HCT116 (cell line): ENCODE results near the gene EPS8L2. TPM values are rescaled to one million over a fixed set of nuclear protein-coding genes. Genes with fewer than 3 reads are reported as not detected.
"Not testable (repeated sequence)": the region's sequence is repeated elsewhere in the genome, so short reads cannot be mapped to it uniquely, and the experiment has no call there.

ENCODE experiments used
- ATAC-seq: fragments of 200-7000 bp; cut with Tn5 transposase; 2 replicates; pipeline ENCODE4 v1.9.1; 2020; ENCODE audit warnings: mild to moderate bottlenecking, moderate library complexity
- BruUV-seq: library from RNA; stranded (reverse); fragments of 400-500 nt; replicated peaks from 2 replicates; lab custom pipeline; 2021; lab: Mats Ljungman, UMichigan
- CTCF ChIA-PET: fragments of 300-600 bp; sonication (Branson Sonifier 250); formaldehyde crosslinking; loops from one replicate; lab custom pipeline; 2021; ENCODE audit warnings: antibody characterized with exemption; lab: Charles Lee
- POLR2A ChIA-PET: fragments of 300-600, 350-600 bp; sonication (Branson Sonifier 250); formaldehyde crosslinking; loops from one replicate; lab custom pipeline; 2021; ENCODE audit warnings: antibody characterized with exemption; lab: Charles Lee
- RAD21 ChIA-PET, 2 experiments: fragments of 300-600 bp; sonication (Branson Sonifier 250); formaldehyde crosslinking; loops; one replicate each; lab custom pipeline; 2023; ENCODE audit warnings: low total read pairs in 2 of 2; ENCODE audit not compliant: uncharacterized antibody in 2 of 2, unreplicated experiment in 2 of 2, low non-redundant PET in 1 of 2; lab: Charles Lee
- DNase-seq: peaks from one replicate; pipeline ENCODE4 v3.0.0-alpha.2; 2010; ENCODE audit warnings: low read depth, low spot score
- H2AFZ ChIP-seq: fragments of 200-600 bp; shearing (Covaris generic), sonication (generic); 2 replicates; pipeline ENCODE4 v1.6.1; 2017; ENCODE audit warnings: low read depth, mixed run types, mixed read lengths, antibody characterized with exemption, low read length; ENCODE audit not compliant: poor library complexity, severe bottlenecking
- H3K27ac ChIP-seq: 2 replicates; pipeline ENCODE4 v1.5.1; 2012; ENCODE audit warnings: low read depth, low read length
- H3K27me3 ChIP-seq: fragments of 200-600 bp; sonication (generic); 2 replicates; pipeline ENCODE4 v1.6.1; 2016; ENCODE audit warnings: mixed run types, low read length, mixed read lengths; ENCODE audit not compliant: insufficient read depth
- H3K36me3 ChIP-seq, 2 experiments: fragments of 200-500 bp in 1 of 2; fragments of 200-600 bp in 1 of 2; sonication (Bioruptor generic) in 1 of 2; sonication (generic) in 1 of 2; 2 replicates each; pipeline versions ENCODE4 v1.5.1 to v1.6.1; 2014 to 2016; ENCODE audit warnings: low read length in 2 of 2, inconsistent platforms in 1 of 2, mixed read lengths in 1 of 2, mixed run types in 1 of 2; ENCODE audit not compliant: insufficient read depth in 2 of 2, control insufficient read depth in 1 of 2
- H3K4me1 ChIP-seq, 2 experiments: fragments of 200-600 bp in 1 of 2; sonication (generic) in 1 of 2; 2 replicates each; pipeline versions ENCODE4 v1.5.1 to v1.6.1; 2012 to 2017; ENCODE audit warnings: low read length in 2 of 2, inconsistent platforms in 1 of 2, mild to moderate bottlenecking in 1 of 2, mixed read lengths in 1 of 2, mixed run types in 1 of 2, moderate library complexity in 1 of 2; ENCODE audit not compliant: insufficient read depth in 2 of 2, control insufficient read depth in 1 of 2
- H3K4me2 ChIP-seq: fragments of 200-600 bp; sonication (generic); 2 replicates; pipeline ENCODE4 v1.6.1; 2017; ENCODE audit warnings: mixed run types, low read length, mixed read lengths
- H3K4me3 ChIP-seq, 2 experiments: fragments of 200-600 bp in 1 of 2; sonication (generic) in 1 of 2; replicated peaks in 1 of 2; 2 replicates each; pipeline ENCODE4 v1.5.1; 2011 to 2016; ENCODE audit warnings: low read length in 2 of 2, control low read depth in 1 of 2, low read depth in 1 of 2, mild to moderate bottlenecking in 1 of 2, mixed read lengths in 1 of 2, mixed run types in 1 of 2
- H3K79me2 ChIP-seq: fragments of 200-600 bp; sonication (generic); 2 replicates; pipeline ENCODE4 v1.6.1; 2017; ENCODE audit warnings: mild to moderate bottlenecking, mixed run types, low read length, moderate library complexity, mixed read lengths; ENCODE audit not compliant: insufficient read depth
- H3K9ac ChIP-seq: fragments of 200-600 bp; sonication (generic); 2 replicates; pipeline ENCODE4 v1.6.1; 2016; ENCODE audit warnings: low read length, mixed read lengths
- H3K9me2 ChIP-seq: fragments of 200-600 bp; sonication (generic), shearing (Covaris generic); 2 replicates; pipeline ENCODE4 v1.6.1; 2017; ENCODE audit warnings: mixed run types, mild to moderate bottlenecking, moderate library complexity; ENCODE audit not compliant: insufficient read depth
- H3K9me3 ChIP-seq, 2 experiments: fragments of 200-500 bp in 1 of 2; fragments of 200-600 bp in 1 of 2; sonication (Bioruptor generic) in 1 of 2; sonication (generic) in 1 of 2; 2 replicates each; pipeline ENCODE4 v1.6.1; 2014 to 2017; ENCODE audit warnings: low read length in 2 of 2, mixed read lengths in 2 of 2, inconsistent platforms in 1 of 2, low read depth in 1 of 2, mild to moderate bottlenecking in 1 of 2, mixed run types in 1 of 2, moderate library complexity in 1 of 2; ENCODE audit not compliant: control insufficient read depth in 1 of 2, insufficient read depth in 1 of 2
- H4K20me1 ChIP-seq: fragments of 200-600 bp; sonication (generic), shearing (Covaris generic); 2 replicates; pipeline ENCODE4 v1.6.1; 2017; ENCODE audit warnings: mixed run types, mild to moderate bottlenecking, moderate library complexity; ENCODE audit not compliant: insufficient read depth
- CBX3 ChIP-seq: IDR thresholded peaks from 2 replicates; pipeline ENCODE4 v1.6.1; 2012; ENCODE audit warnings: low read depth
- CEBPB ChIP-seq: IDR thresholded peaks from 2 replicates; pipeline ENCODE4 v1.6.1; 2012; ENCODE audit warnings: low read depth
- CTCF ChIP-seq, 3 experiments: fragments of 200-600 bp in 1 of 3; sonication (generic) in 1 of 3; IDR thresholded peaks in 2 of 3; conservative IDR thresholded peaks in 1 of 3; 2 replicates each; pipeline ENCODE4 v1.5.1; 2012 to 2017; ENCODE audit warnings: low read depth in 2 of 3, low read length in 2 of 3, antibody characterized with exemption in 1 of 3, borderline replicate concordance in 1 of 3, control low read depth in 1 of 3, mild to moderate bottlenecking in 1 of 3, mixed read lengths in 1 of 3, mixed run types in 1 of 3, moderate library complexity in 1 of 3; ENCODE audit not compliant: insufficient read depth in 1 of 3
- EGR1 ChIP-seq: IDR thresholded peaks from 2 replicates; pipeline ENCODE4 v1.6.1; 2012; ENCODE audit warnings: low read depth
- ELF1 ChIP-seq: IDR thresholded peaks from 2 replicates; pipeline ENCODE4 v1.6.1; 2012; ENCODE audit warnings: low read depth, borderline replicate concordance
- EZH2 ChIP-seq: fragments of 200-600 bp; sonication (generic); IDR thresholded peaks from 2 replicates; pipeline ENCODE4 v1.6.1; 2017; ENCODE audit warnings: antibody characterized with exemption, mixed run types
- POLR2A ChIP-seq: IDR thresholded peaks from 2 replicates; pipeline ENCODE4 v1.7.0; 2011; ENCODE audit warnings: borderline replicate concordance; ENCODE audit not compliant: insufficient read depth, insufficient read length; ENCODE audit errors: extremely low read depth
- POLR2AphosphoS5 ChIP-seq: IDR thresholded peaks from 2 replicates; pipeline ENCODE4 v1.6.1; 2011; ENCODE audit warnings: mild to moderate bottlenecking, low read depth, low read length, moderate library complexity
- RAD21 ChIP-seq: IDR thresholded peaks from 2 replicates; pipeline ENCODE4 v1.6.1; 2012; ENCODE audit warnings: low read depth, mild to moderate bottlenecking
- SP1 ChIP-seq: IDR thresholded peaks from 2 replicates; pipeline ENCODE4 v1.6.1; 2012; ENCODE audit warnings: low read depth
- SRF ChIP-seq: IDR thresholded peaks from 2 replicates; pipeline ENCODE4 v1.6.1; 2012; ENCODE audit warnings: low read depth
- TCF7L2 ChIP-seq: IDR thresholded peaks from 2 replicates; pipeline ENCODE4 v1.7.0; 2011; ENCODE audit warnings: borderline replicate concordance, inconsistent platforms; ENCODE audit not compliant: insufficient read depth, insufficient read length; ENCODE audit errors: extremely low read depth
- YY1 ChIP-seq: IDR thresholded peaks from 2 replicates; pipeline ENCODE4 v1.6.1; 2011; ENCODE audit warnings: low read length, low read depth, moderate library complexity, mild to moderate bottlenecking; ENCODE audit not compliant: insufficient replicate concordance; ENCODE audit errors: extremely low read depth
- ZBTB33 ChIP-seq: IDR thresholded peaks from 2 replicates; pipeline ENCODE4 v1.6.1; 2011; ENCODE audit warnings: mild to moderate bottlenecking, low read length, moderate library complexity; ENCODE audit not compliant: insufficient replicate concordance; ENCODE audit errors: extremely low read depth
- ZNF274 ChIP-seq: fragments of 200-500 bp; sonication (Bioruptor generic); IDR thresholded peaks from 2 replicates; pipeline ENCODE4 v1.6.1; 2014; ENCODE audit warnings: mild to moderate bottlenecking, low read depth, low read length, inconsistent platforms
- intact Hi-C: fragments of 100-400 bp; cut with micrococcal nuclease; formaldehyde crosslinking; loops from 2 replicates; pipeline ENCODE4 v1.10.0; 2022
- total RNA-seq: library from RNA; stranded (reverse); gene quantifications from one replicate; pipeline ENCODE4 v1.2.1, GENCODE V29; 2021; ENCODE audit not compliant: unreplicated experiment
- TF ChIP-seq, protein P1 (sequence below): IDR thresholded peaks from 2 replicates; pipeline ENCODE4 v1.6.1; 2012

EPS8L2 gene
- total RNA-seq, 1 experiment from 2014 or later, result 157 TPM

DNA sequence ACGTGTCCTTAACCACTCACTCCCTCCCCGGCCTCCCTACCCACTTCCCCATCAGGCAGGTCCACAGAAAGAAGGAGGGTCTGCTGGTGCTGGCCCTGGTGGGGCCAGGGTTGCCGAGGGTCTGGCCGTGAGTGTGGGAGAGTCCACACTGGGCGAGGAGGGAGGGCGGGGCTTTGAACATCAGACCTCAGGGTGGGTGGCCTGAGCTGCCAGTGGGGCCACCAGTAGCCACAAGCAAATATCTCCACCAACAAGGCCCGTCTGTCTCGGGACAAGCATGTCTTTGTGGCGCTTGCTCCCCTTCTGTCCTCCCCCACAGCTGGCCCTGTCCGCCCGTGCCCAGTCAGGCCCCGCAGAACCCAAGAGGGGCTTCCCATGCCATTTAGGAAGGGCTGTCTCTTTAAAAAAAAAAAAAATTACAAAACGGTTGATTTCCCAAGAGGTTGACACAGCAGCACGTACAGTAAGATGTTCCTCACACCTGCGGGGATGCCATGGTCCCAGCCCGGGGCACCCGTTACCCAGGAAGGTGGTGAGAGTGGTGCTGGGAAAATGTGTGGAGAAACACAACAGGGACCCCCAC is 23.6 kb downstream of the EPS8L2 start (continued):
- TF ChIP-seq SP1 (no peak), TCF7L2 (no peak), ZNF274 (no peak), RAD21 (no peak), SRF (no peak), CTCF (IDR thresholded peaks at IDR 0.05 in 2 of 3, conservative IDR thresholded peaks at IDR 0.05 in 1 of 3; ENCODE audit: borderline replicate concordance in 1 of 3, insufficient read depth in 1 of 3, low read depth in 2 of 3, low read length in 2 of 3) (no peak), ELF1 (no peak)
- TF ChIP-seq, protein P1, sequence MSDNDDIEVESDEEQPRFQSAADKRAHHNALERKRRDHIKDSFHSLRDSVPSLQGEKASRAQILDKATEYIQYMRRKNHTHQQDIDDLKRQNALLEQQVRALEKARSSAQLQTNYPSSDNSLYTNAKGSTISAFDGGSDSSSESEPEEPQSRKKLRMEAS, result no peak

DNA sequence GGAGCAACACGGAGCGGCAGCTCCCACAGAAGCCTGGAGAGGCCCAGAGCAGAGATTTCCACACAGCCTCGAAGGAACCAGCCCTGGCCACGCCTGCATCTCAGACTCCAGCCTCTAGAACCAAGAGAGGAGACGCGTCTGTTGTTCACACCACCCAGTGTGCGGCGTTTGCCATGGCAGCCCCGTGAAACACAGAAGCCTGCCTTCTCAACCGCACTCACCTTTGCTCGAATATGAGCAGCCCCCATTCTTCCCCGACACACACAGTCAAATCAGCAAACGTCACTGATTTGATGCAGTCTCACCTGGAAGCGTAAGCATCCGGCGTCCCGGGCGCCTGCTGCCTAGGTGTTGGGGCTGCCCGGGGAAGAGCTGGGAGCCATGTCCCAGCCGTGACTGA is 27.0 kb downstream of the EPS8L2 start:
- H2AFZ ChIP-seq, result no peak overlapping the region
- peaks cover 0 to 13% of the 10 kb centered on the region in 2 experiments; a peak in 3 of 4 replicates for H3K4me1 ChIP-seq
- ATAC-seq, result no peak
- no peaks in the 10 kb centered on the region for H3K27me3 ChIP-seq
- TF ChIP-seq POLR2A (no peak), YY1 (no peak), RAD21 (no peak), SP1 (no peak), CBX3 (no peak), CEBPB (no peak), EZH2 (no peak), EGR1 (no peak), POLR2AphosphoS5 (no peak), ZBTB33 (no peak), ELF1 (no peak)
- TF ChIP-seq, all 23 proteins: peak for 0
- no peak overlapping the region for H3K27ac ChIP-seq
- H3K9ac ChIP-seq, result no peak overlapping the region
- H3K9me2 ChIP-seq, result no peaks in the 10 kb centered on the region
- H3K4me2 ChIP-seq, result no peak overlapping the region
- intact Hi-C loops, result no loop called here
- ChIA-PET RAD21 (no interaction called here), POLR2A (interaction anchor here (1.4 kb wide), 1 partner anchor 37 kb away, joined by 3 read pairs; the partner anchor contains the start of gene TMEM80), CTCF (no interaction called here)
- H3K79me2 ChIP-seq, result no peaks in the 10 kb centered on the region
- no peaks in the 10 kb centered on the region for H3K9me3 ChIP-seq
- H3K36me3 ChIP-seq, result no peaks in the 10 kb centered on the region
- no TSS peak for BruUV-seq
- DNase-seq, result no peak
- no peaks in the 10 kb centered on the region for H4K20me1 ChIP-seq
- H3K4me3 ChIP-seq, result no peak overlapping the region

- H3K4me2 ChIP-seq, H3K4me3 ChIP-seq, ATAC-seq, CTCF ChIA-PET, H3K27ac ChIP-seq, H4K20me1 ChIP-seq, DNase-seq, H2AFZ ChIP-seq, H3K9me2 ChIP-seq, RAD21 ChIA-PET, intact Hi-C loops, H3K9ac ChIP-seq, H3K9me3 ChIP-seq, H3K79me2 ChIP-seq, H3K36me3 ChIP-seq, H3K27me3 ChIP-seq, BruUV-seq, H3K4me1 ChIP-seq: not testable (repeated sequence)
- POLR2A ChIA-PET, result interaction anchor here (1.4 kb wide), 1 partner anchor 38 kb away, joined by 3 read pairs; the partner anchor contains the start of gene TMEM80
Observed at GRCh38 chr11:734541-734940, 28.5 kb downstream of the EPS8L2 start.
